Vagina (tissue), 2 donors: ENCODE measurements around the gene PDE4D. TPM values are rescaled to one million over a fixed set of nuclear protein-coding genes. Genes with fewer than 3 reads are reported as not detected.

Experiments used
- DNase-seq, 2 donors: peaks; one replicate each; pipeline ENCODE4 v3.0.0-alpha.2; 2017; ENCODE audit errors: extremely low spot score in 2 of 2
- H3K27ac ChIP-seq: fragments of 200-600 bp; sonication (generic); one replicate; pipeline ENCODE4 v1.5.1; 2019
- H3K27me3 ChIP-seq: fragments of 200-600 bp; sonication (generic); one replicate; pipeline ENCODE4 v1.5.1; 2019
- H3K36me3 ChIP-seq, 2 donors: fragments of 200-600 bp; sonication (generic); one replicate each; pipeline ENCODE4 v1.5.1; 2017 to 2019
- H3K4me1 ChIP-seq: fragments of 200-600 bp; sonication (generic); one replicate; pipeline ENCODE4 v1.5.1; 2019
- H3K4me3 ChIP-seq, 2 donors: fragments of 200-600 bp; sonication (generic); 1 replicate in 1 of 2; 2 replicates in 1 of 2; pipeline ENCODE4 v1.5.1; 2016 to 2019
- H3K9me3 ChIP-seq: fragments of 200-600 bp; sonication (generic); one replicate; pipeline ENCODE4 v1.5.1; 2019
- POLR2A ChIP-seq, 2 donors: fragments of 450-650 bp; IDR thresholded peaks; one replicate each; pipeline ENCODE4 v1.6.1; 2017; ENCODE audit warnings: antibody characterized with exemption in 2 of 2, mild to moderate bottlenecking in 2 of 2, moderate library complexity in 2 of 2
- POLR2AphosphoS5 ChIP-seq, 2 donors: sonication (generic); formaldehyde crosslinking; IDR thresholded peaks; one replicate each; pipeline ENCODE4 v1.9.0; 2017; ENCODE audit warnings: antibody characterized with exemption in 2 of 2, mild to moderate bottlenecking in 2 of 2, low read depth in 1 of 2; ENCODE audit not compliant: insufficient read depth in 1 of 2
- intact Hi-C: fragments of 100-400 bp; cut with DNase I; formaldehyde crosslinking; loops from one replicate; pipeline ENCODE4 v1.15.1; 2023
- total RNA-seq: library from RNA; depleted of rRNA; stranded (reverse); fragments of >200 nt; gene quantifications from one replicate; pipeline ENCODE4 v1.2.3, GENCODE V29; 2016
- TF ChIP-seq, protein P1 (sequence below), 3 experiments: fragments of 450-650 bp in 2 of 3; fragments of 200-600 bp in 1 of 3; sonication (generic) in 1 of 3; IDR thresholded peaks; one replicate each; pipeline ENCODE4 v1.5.1; 2017 to 2019; ENCODE audit warnings: antibody characterized with exemption in 3 of 3, mild to moderate bottlenecking in 2 of 3, moderate library complexity in 2 of 3

Gene PDE4D
- total RNA-seq, 1 donor from 2014 or later = 86.9 TPM

DNA sequence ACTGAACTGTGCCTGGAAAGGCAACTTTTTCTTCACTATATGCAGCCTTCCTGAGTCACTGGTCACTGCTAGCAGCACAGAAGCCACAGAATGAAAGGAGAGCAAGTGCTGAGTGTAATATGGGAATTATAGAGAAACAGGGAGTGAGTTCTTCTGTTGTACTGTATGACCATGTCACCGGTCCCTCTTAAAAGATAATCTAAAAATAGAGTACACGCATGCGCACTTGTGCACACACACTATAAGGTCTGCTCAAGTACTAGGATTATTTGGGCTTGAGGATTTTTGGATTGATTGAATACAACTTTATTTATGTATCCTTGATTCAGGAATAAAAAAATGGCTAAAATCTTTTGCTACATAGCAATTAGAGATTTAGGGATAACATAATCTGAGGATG is 571.9 kb downstream of the PDE4D start:
- no peak for DNase-seq
- Histone ChIP-seq H3K27ac (no peak overlapping the region), H3K36me3 (no peaks in the 10 kb centered on the region), H3K4me3 (no peak overlapping the region), H3K4me1 (peaks cover 37% of the 10 kb centered on the region), H3K9me3 (no peaks in the 10 kb centered on the region), H3K27me3 (no peaks in the 10 kb centered on the region)
- TF ChIP-seq POLR2A (IDR thresholded peaks at IDR 0.05) (no peak), POLR2AphosphoS5 (IDR thresholded peaks at IDR 0.05; ENCODE audit: insufficient read depth in 1 of 2, low read depth in 1 of 2) (no peak)
- TF ChIP-seq, protein P1, sequence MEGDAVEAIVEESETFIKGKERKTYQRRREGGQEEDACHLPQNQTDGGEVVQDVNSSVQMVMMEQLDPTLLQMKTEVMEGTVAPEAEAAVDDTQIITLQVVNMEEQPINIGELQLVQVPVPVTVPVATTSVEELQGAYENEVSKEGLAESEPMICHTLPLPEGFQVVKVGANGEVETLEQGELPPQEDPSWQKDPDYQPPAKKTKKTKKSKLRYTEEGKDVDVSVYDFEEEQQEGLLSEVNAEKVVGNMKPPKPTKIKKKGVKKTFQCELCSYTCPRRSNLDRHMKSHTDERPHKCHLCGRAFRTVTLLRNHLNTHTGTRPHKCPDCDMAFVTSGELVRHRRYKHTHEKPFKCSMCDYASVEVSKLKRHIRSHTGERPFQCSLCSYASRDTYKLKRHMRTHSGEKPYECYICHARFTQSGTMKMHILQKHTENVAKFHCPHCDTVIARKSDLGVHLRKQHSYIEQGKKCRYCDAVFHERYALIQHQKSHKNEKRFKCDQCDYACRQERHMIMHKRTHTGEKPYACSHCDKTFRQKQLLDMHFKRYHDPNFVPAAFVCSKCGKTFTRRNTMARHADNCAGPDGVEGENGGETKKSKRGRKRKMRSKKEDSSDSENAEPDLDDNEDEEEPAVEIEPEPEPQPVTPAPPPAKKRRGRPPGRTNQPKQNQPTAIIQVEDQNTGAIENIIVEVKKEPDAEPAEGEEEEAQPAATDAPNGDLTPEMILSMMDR (IDR thresholded peaks at IDR 0.05) = no peak
- intact Hi-C loops = no loop called here

DNA sequence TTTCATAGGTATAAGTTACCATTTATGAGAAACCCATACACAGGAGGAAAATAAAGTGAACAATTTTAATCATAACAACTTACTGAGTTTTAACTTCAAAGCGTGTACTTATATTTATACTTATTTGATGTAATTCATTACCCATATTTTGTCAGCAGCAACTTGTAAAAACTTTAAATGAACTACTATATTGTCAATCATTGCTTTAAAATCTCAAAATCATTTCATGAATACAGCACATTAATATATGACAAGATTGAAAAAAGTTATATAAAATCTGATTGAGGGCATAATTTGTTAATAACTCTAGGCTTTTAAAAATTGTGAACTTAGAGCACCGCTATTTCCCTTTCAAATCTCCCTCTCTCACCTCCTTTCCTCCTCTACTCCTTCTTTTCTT is 573.1 kb downstream of the PDE4D start:
- TF ChIP-seq POLR2A (IDR thresholded peaks at IDR 0.05) (no peak), POLR2AphosphoS5 (IDR thresholded peaks at IDR 0.05; ENCODE audit: insufficient read depth in 1 of 2, low read depth in 1 of 2) (no peak)
- TF ChIP-seq, protein P1 (IDR thresholded peaks at IDR 0.05) = no peak
- H3K27me3 ChIP-seq = no peaks in the 10 kb centered on the region
- no peak overlapping the region for H3K27ac ChIP-seq
- no peak overlapping the region for H3K4me3 ChIP-seq
- H3K9me3 ChIP-seq = no peaks in the 10 kb centered on the region
- DNase-seq = no peak
- peaks cover 38% of the 10 kb centered on the region for H3K4me1 ChIP-seq
- no peaks in the 10 kb centered on the region for H3K36me3 ChIP-seq
- intact Hi-C loops = no loop called here

DNA sequence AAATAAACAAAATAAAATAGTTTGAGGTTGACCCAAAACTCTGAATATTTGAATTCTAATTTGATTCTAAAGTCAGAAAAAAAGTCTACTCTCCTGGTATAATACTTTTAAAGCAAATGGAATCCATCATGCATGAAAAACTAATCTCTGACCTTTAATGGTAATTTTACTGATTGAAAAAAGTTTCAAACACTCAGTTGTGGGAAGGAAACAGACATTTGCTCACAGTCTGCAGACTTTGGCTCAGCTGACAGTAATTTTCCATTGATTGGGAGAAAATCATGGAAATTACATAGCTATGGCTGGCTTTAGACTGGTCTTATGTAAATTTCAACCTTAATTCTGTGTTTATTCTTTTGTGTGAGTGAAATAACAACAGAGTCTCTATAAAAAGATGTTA is 574.3 kb downstream of the PDE4D start:
- Histone ChIP-seq H3K4me1 (peaks cover 38% of the 10 kb centered on the region), H3K27me3 (no peaks in the 10 kb centered on the region), H3K36me3 (no peaks in the 10 kb centered on the region), H3K9me3 (no peaks in the 10 kb centered on the region), H3K4me3 (no peak overlapping the region), H3K27ac (no peak overlapping the region)
- TF ChIP-seq POLR2AphosphoS5 (IDR thresholded peaks at IDR 0.05; ENCODE audit: insufficient read depth in 1 of 2, low read depth in 1 of 2) (no peak), POLR2A (IDR thresholded peaks at IDR 0.05) (no peak)
- TF ChIP-seq, protein P1 (IDR thresholded peaks at IDR 0.05) = no peak
- intact Hi-C loops = no loop called here
- no peak for DNase-seq

DNA sequence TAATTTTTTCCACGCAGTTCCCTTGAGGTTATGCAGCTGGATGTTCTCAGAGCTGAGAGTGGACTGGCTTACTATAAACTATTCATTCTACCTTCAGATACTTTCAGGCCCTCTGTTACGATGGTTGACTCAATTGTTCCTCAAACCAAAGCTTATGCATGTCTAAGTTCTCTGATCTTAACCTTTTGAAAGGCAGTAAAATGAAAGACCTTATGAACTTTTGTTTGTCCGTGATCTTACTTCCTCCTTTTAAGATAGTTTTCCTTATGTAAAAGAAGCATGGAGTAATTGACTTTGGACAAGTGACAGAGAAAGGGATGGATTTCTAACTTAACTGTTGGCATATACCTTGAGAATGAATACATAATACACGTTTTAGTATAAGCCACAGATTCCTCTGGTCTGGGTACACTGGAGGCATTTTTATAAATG is 575.7 kb downstream of the PDE4D start:
- H3K9me3 ChIP-seq = no peaks in the 10 kb centered on the region
- no peaks in the 10 kb centered on the region for H3K36me3 ChIP-seq
- H3K27ac ChIP-seq = peak overlapping the region; percentile 31
- TF ChIP-seq POLR2AphosphoS5 (IDR thresholded peaks at IDR 0.05; ENCODE audit: insufficient read depth in 1 of 2, low read depth in 1 of 2) = peak in 1 of 2 donors; percentile 4
- TF ChIP-seq, protein P1 (IDR thresholded peaks at IDR 0.05) = no peak
- no peak for TF ChIP-seq POLR2A (IDR thresholded peaks at IDR 0.05)
- H3K27me3 ChIP-seq = no peaks in the 10 kb centered on the region
- peaks cover 38% of the 10 kb centered on the region for H3K4me1 ChIP-seq
- DNase-seq = no peak
- intact Hi-C loops = no loop called here
- no peak overlapping the region for H3K4me3 ChIP-seq

DNA sequence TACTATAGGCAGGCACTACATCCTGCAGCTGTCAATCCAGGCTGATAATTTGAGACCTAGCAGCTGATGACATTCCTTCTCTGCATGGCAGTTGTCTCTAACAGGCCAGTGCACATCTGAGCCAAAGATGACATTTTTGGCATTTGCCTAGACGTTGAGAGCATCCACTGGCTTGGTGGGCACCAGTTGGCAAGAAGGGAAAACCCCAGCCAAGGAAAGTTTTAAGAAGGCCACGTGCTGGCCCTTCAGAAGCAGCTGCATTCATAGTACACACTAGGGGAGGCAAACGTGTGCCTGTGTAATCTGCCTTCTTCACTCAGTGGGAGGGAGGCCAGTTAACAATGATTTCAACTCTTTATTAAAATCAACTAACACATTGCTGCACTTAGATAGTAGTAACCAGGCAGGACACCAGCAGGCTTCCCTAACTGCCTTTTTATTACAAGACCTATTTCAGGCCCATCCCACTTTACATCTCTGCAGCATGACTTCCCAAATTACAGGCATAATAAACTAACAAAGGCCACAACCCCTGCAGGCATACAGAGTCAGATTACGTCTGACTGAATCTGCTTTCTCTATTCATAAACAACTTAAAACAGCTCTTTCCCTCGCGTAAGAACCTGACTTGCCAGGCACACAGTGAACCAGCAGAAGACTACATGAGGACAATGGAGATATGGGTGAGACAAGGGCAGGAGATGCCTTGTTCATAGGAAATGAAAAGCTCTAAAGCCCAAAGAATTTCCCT is 576.3 kb downstream of the PDE4D start:
- peaks cover 33% of the 10 kb centered on the region for H3K4me1 ChIP-seq
- H3K36me3 ChIP-seq = no peaks in the 10 kb centered on the region
- H3K4me3 ChIP-seq = no peak overlapping the region
- intact Hi-C loops = no loop called here
- H3K27ac ChIP-seq = peak overlapping the region; percentile 31
- no peaks in the 10 kb centered on the region for H3K27me3 ChIP-seq
- TF ChIP-seq, protein P1 (IDR thresholded peaks at IDR 0.05) = no peak
- TF ChIP-seq POLR2A (IDR thresholded peaks at IDR 0.05) (no peak), POLR2AphosphoS5 (IDR thresholded peaks at IDR 0.05; ENCODE audit: insufficient read depth in 1 of 2, low read depth in 1 of 2) (peak in 1 of 2 donors; percentile 67)
- no peaks in the 10 kb centered on the region for H3K9me3 ChIP-seq
- no peak for DNase-seq
